Adrenal gland (tissue), 12 donors: Measurements from ENCODE around the gene PIP4K2B. TPM values are rescaled to one million over a fixed set of nuclear protein-coding genes. Genes with fewer than 3 reads are reported as not detected.
"Not testable (repeated sequence)": the region's sequence is repeated elsewhere in the genome, so short reads cannot be mapped to it uniquely, and the experiment has no call there.

Experiments
- DNase-seq, 7 donors: peaks; one replicate each; pipeline ENCODE4 v3.0.0-alpha.2; 2019 to 2020
- H3K27ac ChIP-seq, 5 donors: fragments of 200-600 bp; sonication (generic) in 4 of 5; 1 replicate in 3 of 5; 2 replicates in 2 of 5; pipeline versions ENCODE4 v1.5.1 to v1.8.0; 2016 to 2020; ENCODE audit warnings: mild to moderate bottlenecking in 1 of 5
- H3K27me3 ChIP-seq: fragments of 200-600 bp; 2 replicates; pipeline ENCODE4 v1.8.0; 2021
- H3K36me3 ChIP-seq, 2 donors: fragments of 200-600 bp; replicated peaks in 1 of 2; 1 replicate in 1 of 2; 2 replicates in 1 of 2; pipeline versions ENCODE4 v1.5.1 to v1.8.0; 2018 to 2022
- H3K4me1 ChIP-seq, 2 donors: fragments of 200-600 bp; replicated peaks in 1 of 2; 1 replicate in 1 of 2; 2 replicates in 1 of 2; pipeline versions ENCODE4 v1.5.1 to v1.8.0; 2018 to 2021
- H3K4me3 ChIP-seq, 4 donors: fragments of 200-600 bp; sonication (generic) in 3 of 4; one replicate each; pipeline ENCODE4 v1.5.1; 2016 to 2018
- H3K9me3 ChIP-seq, 3 donors: fragments of 200-600 bp; sonication (generic) in 1 of 3; replicated peaks in 1 of 3; 1 replicate in 2 of 3; 2 replicates in 1 of 3; pipeline versions ENCODE4 v1.5.1 to v1.8.0; 2016 to 2021
- POLR2A ChIP-seq, 2 donors: fragments of 450-650 bp; IDR thresholded peaks; one replicate each; pipeline ENCODE4 v1.6.1; 2017; ENCODE audit warnings: antibody characterized with exemption in 2 of 2, mild to moderate bottlenecking in 2 of 2, moderate library complexity in 1 of 2
- WGBS, 4 donors: extraction: QIAGEN DNeasy Blood & Tissue Kit in 2 of 4; methylation state at CpG; one replicate each; pipeline versions ENCODE4 v1.1.5 to v1.1.7; 2013 to 2017; 5-methylcytosine and 5-hydroxymethylcytosine counted together
- intact Hi-C, 2 donors: fragments of 100-400 bp; cut with DNase I; formaldehyde crosslinking; loops; one replicate each; pipeline versions ENCODE4 v1.14.1 to v1.15.0; 2022 to 2023
- polyA plus RNA-seq, 3 donors: library from polyadenylated mRNA; stranded (reverse); fragments of 200-250 nt in 2 of 3; fragments of 350-450 nt in 1 of 3; fragmentation: Illumina TruSeq in 1 of 3; extraction: RNeasy Lipid Tissue Mini Kit (QIAGEN cat#74804) in 1 of 3; gene quantifications; one replicate each; pipeline ENCODE4 v1.2.3, GENCODE V29; 2013 to 2014
- total RNA-seq, 9 donors: library from RNA; depleted of rRNA in 4 of 9; stranded (reverse); fragments of >200 nt in 4 of 9; fragments of 120-200 nt in 1 of 9; fragmentation: NEBNext Ultra II Directional in 1 of 9; extraction: Animal tissue kit (Norgen Biotek cat#: 25700) in 1 of 9; gene quantifications; one replicate each; pipeline versions ENCODE4 v1.1.0 to v1.2.4, GENCODE V29; 2013 to 2023
- TF ChIP-seq, protein P1 (sequence below), 6 experiments: fragments of 450-650 bp in 4 of 6; fragments of 200-600 bp in 2 of 6; sonication (generic) in 1 of 6; IDR thresholded peaks; 1 replicate in 5 of 6; 2 replicates in 1 of 6; pipeline versions ENCODE4 v1.5.1 to v1.8.0; 2016 to 2021; ENCODE audit warnings: antibody characterized with exemption in 6 of 6, mild to moderate bottlenecking in 2 of 6, moderate library complexity in 1 of 6
- donor health status: healthy with polysubstance abuse.
- donor health status: Bipolar disorder and iron deficiency.
- donor health status: DM: yes; HTN: yes; CAD: no.
- donor health status: DM: no; HTN: no; CAD: no.
- donor health status: DM: no; HTN: no; CAD: no.
- donor health status: DM: yes; HTN: yes; CAD: no.

The PIP4K2B gene
- total and polyA plus RNA-seq, 12 donors: 30.0 to 92.4 (median 55.3) TPM

- DNase-seq: no peak
These were observed 10.2 kb downstream of the PIP4K2B start for GRCh38 chr17:38789185-38789584.

DNA sequence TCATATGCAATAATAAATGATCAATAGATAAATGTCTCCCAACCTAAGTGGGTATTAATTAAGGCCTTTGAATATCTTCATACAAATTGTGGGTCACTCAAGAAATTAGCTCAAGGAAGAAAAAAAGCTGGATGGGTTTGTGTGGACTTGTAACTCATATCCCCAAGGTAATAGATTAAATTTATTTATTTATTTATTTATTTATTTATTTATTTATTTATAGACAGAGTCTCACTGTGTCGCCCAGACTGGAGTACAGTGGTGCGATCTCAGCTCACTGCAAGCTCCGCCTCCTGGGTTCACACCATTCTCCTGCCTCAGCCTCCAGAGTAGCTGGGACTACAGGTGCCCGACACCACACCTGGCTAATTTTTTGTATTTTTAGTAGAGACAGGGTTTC, 11.4 kb downstream of the PIP4K2B start:
- DNase-seq, H3K27ac ChIP-seq, H3K9me3 ChIP-seq, H3K4me3 ChIP-seq, intact Hi-C loops, H3K27me3 ChIP-seq: not testable (repeated sequence)
- peaks cover 7 to 29% of the 10 kb centered on the region in 2 donors for H3K4me1 ChIP-seq
- WGBS, 4 donors: 92 to 100% (median 97%) methylated on average over 4 of the region's 4 CpGs
- peaks cover 0 to 36% of the 10 kb centered on the region in 2 donors for H3K36me3 ChIP-seq

More at GRCh38 chr17:38789185-38789584, 10.2 kb downstream of the PIP4K2B start:
- Histone ChIP-seq H3K9me3 (no peaks in the 10 kb centered on the region), H3K4me1 (peaks cover 7 to 32% of the 10 kb centered on the region in 2 donors), H3K27me3 (no peaks in the 10 kb centered on the region), H3K27ac (no peak overlapping the region), H3K36me3 (peaks cover 0 to 25% of the 10 kb centered on the region in 2 donors), H3K4me3 (no peak overlapping the region)
- 0 to 22% (median 4%) methylated on average over 1 of the region's 1 CpG for WGBS, 4 donors
- TF ChIP-seq, protein P1, sequence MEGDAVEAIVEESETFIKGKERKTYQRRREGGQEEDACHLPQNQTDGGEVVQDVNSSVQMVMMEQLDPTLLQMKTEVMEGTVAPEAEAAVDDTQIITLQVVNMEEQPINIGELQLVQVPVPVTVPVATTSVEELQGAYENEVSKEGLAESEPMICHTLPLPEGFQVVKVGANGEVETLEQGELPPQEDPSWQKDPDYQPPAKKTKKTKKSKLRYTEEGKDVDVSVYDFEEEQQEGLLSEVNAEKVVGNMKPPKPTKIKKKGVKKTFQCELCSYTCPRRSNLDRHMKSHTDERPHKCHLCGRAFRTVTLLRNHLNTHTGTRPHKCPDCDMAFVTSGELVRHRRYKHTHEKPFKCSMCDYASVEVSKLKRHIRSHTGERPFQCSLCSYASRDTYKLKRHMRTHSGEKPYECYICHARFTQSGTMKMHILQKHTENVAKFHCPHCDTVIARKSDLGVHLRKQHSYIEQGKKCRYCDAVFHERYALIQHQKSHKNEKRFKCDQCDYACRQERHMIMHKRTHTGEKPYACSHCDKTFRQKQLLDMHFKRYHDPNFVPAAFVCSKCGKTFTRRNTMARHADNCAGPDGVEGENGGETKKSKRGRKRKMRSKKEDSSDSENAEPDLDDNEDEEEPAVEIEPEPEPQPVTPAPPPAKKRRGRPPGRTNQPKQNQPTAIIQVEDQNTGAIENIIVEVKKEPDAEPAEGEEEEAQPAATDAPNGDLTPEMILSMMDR (IDR thresholded peaks at IDR 0.05): no peak
- TF ChIP-seq POLR2A (IDR thresholded peaks at IDR 0.05): no peak
- intact Hi-C loops: no loop called here

DNA sequence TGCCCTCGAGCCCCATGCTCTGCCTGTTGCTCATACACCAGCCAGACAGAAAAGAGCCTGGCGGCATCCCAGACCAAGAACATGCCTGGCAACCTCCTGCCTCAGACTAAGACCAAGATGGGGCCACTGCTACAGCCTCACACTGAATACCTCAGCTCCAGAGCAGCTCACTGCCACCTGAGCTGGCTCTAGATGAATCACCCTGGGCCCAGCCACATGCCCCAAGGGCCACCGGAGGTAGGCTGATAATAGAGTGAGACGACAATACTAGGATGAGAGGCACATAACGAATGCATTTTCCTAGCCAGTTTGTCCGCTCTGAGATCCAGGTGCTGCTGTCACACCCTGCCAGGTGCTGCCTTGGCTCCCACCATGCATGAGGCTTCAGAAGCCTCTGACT, 13.0 kb downstream of the PIP4K2B start:
- TF ChIP-seq, protein P1 (IDR thresholded peaks at IDR 0.05): no peak
- no peak for TF ChIP-seq POLR2A (IDR thresholded peaks at IDR 0.05)
- no peaks in the 10 kb centered on the region for H3K9me3 ChIP-seq
- H3K36me3 ChIP-seq: peaks cover 0 to 51% of the 10 kb centered on the region in 2 donors
- no peak overlapping the region for H3K27ac ChIP-seq
- intact Hi-C loops: no loop called here
- WGBS, 4 donors: 47 to 85% (median 62%) methylated on average over 2 to 6 of the region's 6 CpGs
- DNase-seq: peak in 2 of 7 donors; percentile 40 to 42
- no peaks in the 10 kb centered on the region for H3K27me3 ChIP-seq
- H3K4me3 ChIP-seq: no peak overlapping the region
- peaks cover 7 to 27% of the 10 kb centered on the region in 2 donors for H3K4me1 ChIP-seq

DNA sequence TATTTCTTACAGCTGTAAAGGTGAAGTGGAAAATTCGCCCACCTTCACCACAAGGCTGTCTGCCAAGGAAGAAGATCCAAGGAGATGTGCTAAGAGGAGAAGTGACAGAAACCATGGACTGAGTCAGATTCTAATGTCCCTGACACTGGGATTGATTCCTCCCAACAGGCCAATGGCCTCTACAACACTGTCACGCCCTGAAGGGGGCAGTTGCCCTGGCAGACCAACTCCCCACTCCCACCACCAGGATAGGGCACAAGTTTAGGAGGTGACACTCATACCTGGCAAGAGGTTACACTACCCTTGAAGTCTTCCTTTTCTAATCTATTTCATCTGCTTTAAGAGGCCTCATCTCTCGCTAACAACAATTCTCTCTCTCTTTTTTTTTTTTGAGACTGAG, 16.1 kb downstream of the PIP4K2B start:
- Histone ChIP-seq H3K36me3 (peaks cover 0 to 82% of the 10 kb centered on the region in 2 donors), H3K27me3 (no peaks in the 10 kb centered on the region), H3K4me3 (no peak overlapping the region), H3K4me1 (peaks cover 0 to 10% of the 10 kb centered on the region in 2 donors), H3K27ac (no peak overlapping the region), H3K9me3 (no peaks in the 10 kb centered on the region)
- 74 to 80% (median 75%) methylated on average over 3 of the region's 3 CpGs for WGBS, 4 donors
- intact Hi-C loops: no loop called here
- TF ChIP-seq, protein P1 (IDR thresholded peaks at IDR 0.05): no peak
- no peak for TF ChIP-seq POLR2A (IDR thresholded peaks at IDR 0.05)
- no peak for DNase-seq
